LoVo (cell line): ENCODE measurements around the gene SLITRK1.

Experiments
- DNase-seq: peaks from one replicate; pipeline ENCODE4 v3.0.0-alpha.2; 2016; ENCODE audit warnings: low spot score

The SLITRK1 gene

GRCh38 chr13:83881917-83882605 is at the start of gene SLITRK1:
Gene SLITRK1, minus strand, starts transcription at chr13:83882474. Its CDS starts 967 bp downstream, at chr13:83881507.
- DNase-seq, result no peak

- DNase-seq, result no peak
Observed at GRCh38 chr13:83929157-83929556, 46.9 kb upstream of the SLITRK1 start.

GRCh38 chr13:83919775-83920174 is 37.5 kb upstream of the SLITRK1 start:
- DNase-seq, result no peak

GRCh38 chr13:83914368-83914767 is 32.1 kb upstream of the SLITRK1 start:
- DNase-seq, result no peak

- no peak for DNase-seq
Observed at GRCh38 chr13:83907196-83907989, 25.1 kb upstream of the SLITRK1 start.

- no peak for DNase-seq
Observed at GRCh38 chr13:83906240-83906820, 24.1 kb upstream of the SLITRK1 start.

- DNase-seq, result no peak
Observed at GRCh38 chr13:83905641-83906040, 23.4 kb upstream of the SLITRK1 start.

GRCh38 chr13:83895994-83896580 is 13.8 kb upstream of the SLITRK1 start:
- DNase-seq, result no peak

GRCh38 chr13:83890358-83890757 is 8.1 kb upstream of the SLITRK1 start:
- no peak for DNase-seq

- no peak for DNase-seq
Observed at GRCh38 chr13:83884141-83884540, 1.9 kb upstream of the SLITRK1 start.

- DNase-seq, result no peak
Observed at GRCh38 chr13:83883061-83883523, 818 bp upstream of the SLITRK1 start.

- DNase-seq, result no peak
Observed at GRCh38 chr13:83882606-83882959, 309 bp upstream of the SLITRK1 start.

GRCh38 chr13:83881140-83881684 is 1.1 kb downstream of the SLITRK1 start:
- no peak for DNase-seq

- no peak for DNase-seq
Observed at GRCh38 chr13:83880275-83881139, 1.8 kb downstream of the SLITRK1 start.

- DNase-seq, result no peak
Observed at GRCh38 chr13:83879431-83880171, 2.7 kb downstream of the SLITRK1 start.

GRCh38 chr13:83878691-83879430 is 3.4 kb downstream of the SLITRK1 start:
- DNase-seq, result no peak

GRCh38 chr13:83877651-83878355 is 4.5 kb downstream of the SLITRK1 start:
- DNase-seq, result no peak

- DNase-seq, result no peak
Observed at GRCh38 chr13:83876546-83876945, 5.7 kb downstream of the SLITRK1 start.

- no peak for DNase-seq
Observed at GRCh38 chr13:83867708-83868107, 14.6 kb downstream of the SLITRK1 start.
